Hippocampal formation (tissue), 2 donors: ENCODE results near the gene HOXA11.

ENCODE experiments used
- DNase-seq, 2 donors: peaks; one replicate each; lab custom pipeline; 2025; lab: John Stamatoyannopoulos, UW

HOXA11 gene

DNA sequence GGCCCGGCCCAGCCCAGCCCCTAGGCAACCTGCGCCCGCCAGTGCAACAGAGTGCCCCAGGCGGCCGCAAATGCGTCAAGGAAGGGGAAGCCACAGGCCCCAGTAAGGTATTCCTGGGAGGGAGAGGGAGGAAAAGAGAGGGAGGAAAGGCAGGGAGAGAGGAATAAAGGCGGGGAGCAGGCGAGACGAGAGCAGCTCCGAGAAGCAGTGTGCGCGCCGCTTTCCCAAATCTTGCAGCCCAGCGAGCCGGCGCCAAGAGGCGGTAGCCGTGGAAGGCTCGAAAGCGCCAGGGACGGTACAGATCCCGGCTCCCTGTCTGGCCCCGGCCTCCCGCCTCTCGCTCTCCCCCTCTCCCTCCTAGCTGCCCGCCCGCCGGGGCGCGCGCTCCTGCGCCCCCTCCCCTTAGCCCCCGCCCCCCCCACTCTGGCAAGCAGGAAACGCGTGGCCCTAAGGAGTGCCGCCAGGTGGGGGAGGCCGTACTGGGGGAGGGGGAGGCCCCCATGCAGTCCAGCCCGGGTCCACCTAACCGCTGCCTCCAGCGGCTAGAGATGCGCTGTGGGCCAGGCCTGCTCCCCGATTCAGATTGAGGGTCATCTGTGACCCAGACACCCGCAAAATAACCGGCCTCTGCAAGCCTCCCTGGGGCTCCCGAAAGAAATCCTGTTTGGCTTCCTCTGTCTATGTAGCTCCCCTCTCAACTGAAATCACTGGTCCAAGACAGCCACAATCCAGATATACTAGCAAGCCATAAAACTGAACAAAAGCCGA lies 15.2 kb downstream of the HOXA11 start:
- no peak for DNase-seq

DNA sequence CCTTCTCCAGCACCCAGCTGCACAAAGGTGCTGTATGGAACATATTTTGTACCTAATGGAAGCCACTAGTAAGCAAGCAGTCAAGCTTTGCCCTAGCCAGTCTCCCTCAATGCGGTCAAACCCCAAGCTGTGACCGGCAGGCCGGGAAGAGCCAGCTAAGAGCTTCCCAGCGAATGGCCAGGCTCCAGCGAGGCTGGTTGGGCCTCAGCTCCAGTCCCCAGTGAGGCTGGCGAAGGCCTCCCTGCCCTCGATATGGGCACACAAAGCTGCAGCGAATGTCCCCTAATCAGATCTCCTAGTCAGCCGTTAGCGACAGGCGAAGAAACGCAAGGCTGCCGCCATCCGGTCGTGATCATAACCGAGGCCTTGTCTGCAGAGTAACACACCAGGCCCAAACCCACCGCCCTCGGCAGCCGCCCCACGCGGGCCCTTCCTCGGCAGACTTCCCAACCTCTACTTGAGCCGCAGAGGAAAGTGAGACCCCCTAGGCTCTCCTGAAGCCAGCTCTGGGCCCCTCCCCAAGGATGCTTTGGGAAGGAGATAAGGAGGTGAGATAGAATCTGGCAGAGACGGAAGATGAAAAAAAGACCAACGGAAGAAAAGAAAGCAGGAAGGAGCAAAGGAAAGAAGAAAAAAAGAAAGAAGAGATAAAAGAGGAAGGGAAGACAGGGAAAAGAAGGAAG lies 16.6 kb downstream of the HOXA11 start:
- no peak for DNase-seq

DNA sequence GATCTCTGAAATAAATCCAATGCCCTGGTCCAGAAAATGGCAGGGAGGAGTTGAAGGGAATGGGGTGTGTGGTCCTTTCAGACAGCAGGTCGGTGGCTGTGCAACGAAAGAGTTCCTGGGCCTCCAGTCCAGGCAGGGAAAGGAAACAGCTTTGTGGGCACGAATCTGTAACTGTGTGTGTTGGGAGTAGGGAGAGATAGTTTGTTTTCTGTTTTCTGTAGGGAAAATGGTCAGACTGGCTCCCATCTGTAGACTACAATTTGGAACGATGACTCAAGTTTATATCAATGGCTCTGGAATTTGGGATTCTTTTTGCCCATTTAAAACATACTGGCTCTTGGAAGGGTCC lies 17.1 kb downstream of the HOXA11 start:
- DNase-seq = no peak

DNA sequence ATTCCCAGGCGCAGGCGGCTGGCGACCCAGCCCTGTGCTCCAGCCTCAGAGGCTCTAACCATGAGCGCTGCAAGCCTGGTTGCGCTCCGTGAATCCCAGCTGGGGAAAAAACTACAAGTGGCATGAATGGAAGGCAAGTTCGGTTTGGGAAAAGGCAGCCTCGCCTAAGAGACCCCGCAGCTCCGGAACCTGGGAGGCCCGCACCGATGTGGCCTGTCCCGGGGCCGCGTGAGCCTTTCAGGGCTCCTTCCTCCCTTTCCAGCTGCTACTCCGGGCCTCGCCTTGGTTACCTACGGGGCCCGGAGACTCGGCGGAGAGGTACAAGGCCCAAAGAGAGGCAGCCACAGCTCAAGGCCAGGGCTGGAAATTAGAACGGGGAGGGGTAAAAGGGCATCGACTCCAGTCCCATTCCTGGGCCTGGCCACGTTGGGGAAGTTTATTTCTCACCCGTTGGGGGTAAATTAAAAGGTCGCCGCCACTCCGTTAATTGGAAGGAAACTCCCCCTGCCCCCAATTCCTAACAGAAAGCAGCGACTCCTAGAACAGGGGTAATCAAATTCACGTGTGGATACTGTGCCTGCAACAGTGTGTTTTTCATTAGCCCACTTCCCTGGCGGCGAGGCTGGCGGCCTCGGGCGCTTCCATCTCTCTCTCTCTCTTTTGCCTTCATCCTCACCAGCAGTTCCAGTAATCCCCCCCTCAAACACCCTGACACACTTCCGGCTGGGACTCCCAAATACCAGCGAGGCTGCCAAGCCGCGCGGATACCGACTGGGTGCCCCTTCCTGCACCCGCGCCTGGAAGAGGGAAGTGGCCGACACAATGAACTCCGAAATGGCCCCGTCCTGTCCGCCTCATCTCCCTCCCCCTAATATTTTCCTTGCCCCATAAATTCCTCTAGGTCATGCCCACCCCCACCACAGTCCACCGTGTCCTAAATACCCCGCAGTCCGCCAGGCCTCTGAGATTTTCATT lies 18.2 kb downstream of the HOXA11 start:
- DNase-seq = no peak

DNA sequence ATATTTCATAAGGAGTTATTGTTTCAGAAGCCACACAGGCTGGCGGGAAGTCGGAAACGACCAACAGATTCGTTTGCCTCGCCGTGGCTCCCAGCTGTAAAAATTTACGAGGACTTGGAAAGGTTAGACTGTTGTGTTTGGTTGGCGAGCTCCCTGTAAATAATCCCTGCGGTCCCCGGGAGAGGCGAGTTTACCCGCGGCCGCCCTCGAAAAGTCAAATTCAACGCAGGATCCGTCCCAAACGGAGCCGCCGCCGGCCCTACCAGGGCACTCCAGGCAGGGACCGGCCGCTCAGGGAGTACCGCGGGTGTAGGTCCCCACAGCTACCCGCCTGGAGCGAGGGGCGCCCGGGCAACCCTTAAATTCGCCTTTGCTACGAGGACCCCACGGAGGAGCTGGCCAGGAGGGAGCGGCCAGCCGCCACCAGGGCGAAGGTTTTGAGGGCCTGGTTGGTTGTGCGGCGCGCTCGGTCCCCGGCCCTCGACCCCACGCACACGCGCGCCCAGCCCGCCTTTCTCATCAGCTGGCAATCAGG lies 19.0 kb downstream of the HOXA11 start:
- DNase-seq = no peak

DNA sequence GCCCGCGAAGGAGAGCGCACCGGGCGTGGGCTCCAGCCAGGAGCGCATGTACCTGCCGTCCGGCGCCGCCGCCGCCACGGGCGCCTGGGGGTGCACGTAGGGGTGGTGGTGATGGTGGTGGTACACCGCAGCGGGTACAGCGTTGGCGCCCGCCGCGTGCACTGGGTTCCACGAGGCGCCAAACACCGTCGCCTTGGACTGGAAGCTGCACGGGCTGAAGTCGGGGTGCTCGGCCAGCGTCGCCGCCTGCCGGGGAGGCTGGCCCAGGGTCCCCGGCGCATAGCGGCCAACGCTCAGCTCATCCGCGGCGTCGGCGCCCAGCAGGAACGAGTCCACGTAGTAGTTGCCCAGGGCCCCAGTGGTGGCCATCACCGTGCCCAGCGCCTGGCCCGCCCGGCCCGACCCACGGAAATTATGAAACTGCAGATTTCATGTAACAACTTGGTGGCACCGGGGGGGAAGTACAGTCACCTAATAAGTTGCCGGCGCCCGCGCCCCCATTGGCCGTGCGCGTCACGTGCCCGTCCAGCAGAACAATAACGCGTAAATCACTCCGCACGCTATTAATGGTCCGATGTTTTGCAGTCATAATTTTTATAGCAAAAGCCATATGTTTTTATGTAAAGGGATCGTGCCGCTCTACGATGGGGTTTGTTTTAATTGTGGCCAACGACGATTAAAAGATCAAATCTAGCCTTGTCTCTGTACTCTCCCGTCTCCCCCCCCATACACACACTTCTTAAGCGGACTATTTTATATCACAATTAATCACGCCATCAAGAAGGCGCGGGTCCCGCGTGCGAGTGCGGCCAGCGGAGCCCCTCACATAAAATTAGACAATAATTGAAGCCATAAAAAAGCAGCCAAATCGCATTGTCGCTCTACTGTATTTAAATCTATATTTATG lies 19.7 kb downstream of the HOXA11 start, which contains the start of gene HOXA9:
Gene HOXA9 (minus strand): TSS at position 449 of the 907 bp plus-strand sequence. CDS start 80 bp downstream, at position 369.
- DNase-seq = no peak

DNA sequence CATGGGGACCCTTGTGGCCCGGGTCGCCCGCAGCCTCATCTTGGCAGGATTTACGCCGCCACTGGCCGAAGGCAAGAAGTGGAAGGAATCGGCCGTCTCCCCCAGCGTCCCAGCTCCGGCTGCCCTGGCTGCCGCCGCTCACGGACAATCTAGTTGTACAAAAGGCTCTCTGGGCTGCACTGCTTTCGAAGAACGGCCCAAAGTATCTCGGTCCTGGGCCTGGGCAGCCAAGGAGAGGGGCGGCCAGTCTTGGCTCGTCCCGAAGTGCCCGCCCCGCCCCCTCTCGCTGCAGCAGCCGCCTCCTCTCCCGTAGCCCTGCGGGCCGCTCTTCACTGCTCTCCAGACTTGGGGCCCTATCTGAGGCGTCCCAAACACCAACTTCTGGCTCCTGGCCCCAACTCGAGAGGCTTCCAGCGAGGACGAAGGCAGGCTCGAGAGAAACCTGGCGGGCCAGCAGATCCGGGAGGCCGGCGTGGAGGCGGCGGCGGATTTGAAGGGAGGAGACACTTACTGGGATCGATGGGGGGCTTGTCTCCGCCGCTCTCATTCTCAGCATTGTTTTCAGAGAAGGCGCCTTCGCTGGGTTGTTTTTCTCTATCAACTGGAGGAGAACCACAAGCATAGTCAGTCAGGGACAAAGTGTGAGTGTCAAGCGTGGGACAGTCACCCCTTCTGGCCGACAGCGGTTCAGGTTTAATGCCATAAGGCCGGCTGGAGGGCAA lies 20.5 kb downstream of the HOXA11 start:
- no peak for DNase-seq

DNA sequence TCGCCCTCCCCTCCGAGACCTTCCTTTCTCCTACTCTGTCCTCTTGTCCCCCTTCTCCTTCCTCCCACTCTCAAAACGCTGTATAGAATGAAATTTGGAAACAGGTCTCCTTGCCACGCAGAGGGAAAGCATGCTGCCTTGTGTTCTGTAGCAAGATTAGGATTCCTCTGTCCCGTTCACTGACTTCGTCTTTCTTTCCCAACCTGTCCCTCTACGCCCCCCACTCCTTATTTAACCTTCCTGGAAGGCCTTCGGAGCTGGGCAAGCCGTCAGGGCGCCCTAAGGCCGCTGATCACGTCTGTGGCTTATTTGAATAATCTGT lies 21.0 kb downstream of the HOXA11 start:
- DNase-seq = no peak

DNA sequence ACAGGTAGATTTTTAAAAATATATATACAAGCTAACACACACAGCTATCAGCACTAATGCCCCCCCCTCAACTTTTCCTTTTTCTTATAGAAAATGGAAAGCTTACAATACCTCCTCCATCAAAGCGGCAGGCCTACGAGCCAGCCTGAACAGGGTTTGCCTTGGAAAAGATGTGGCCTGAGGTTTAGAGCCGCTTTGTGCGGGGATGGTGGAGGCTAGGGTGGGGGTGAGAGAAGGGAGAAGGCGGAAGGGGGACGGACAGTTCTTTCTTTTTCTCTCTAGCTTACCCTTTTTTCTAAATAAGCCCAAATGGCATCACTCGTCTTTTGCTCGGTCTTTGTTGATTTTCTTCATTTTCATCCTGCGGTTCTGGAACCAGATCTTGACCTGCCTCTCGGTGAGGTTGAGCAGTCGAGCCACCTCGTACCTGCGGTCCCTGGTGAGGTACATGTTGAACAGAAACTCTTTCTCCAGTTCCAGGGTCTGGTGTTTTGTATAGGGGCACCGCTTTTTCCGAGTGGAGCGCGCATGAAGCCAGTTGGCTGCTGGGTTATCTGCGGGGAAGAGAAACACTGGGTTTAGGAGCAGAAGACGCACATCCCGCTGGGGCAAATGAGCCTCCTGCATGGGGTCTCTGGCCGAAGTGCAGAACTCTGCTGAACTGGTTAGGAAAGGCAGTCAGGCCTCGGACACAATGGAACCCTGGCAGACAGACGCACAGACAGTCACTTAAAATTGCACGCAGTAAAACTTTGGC lies 21.6 kb downstream of the HOXA11 start:
- DNase-seq = no peak

DNA sequence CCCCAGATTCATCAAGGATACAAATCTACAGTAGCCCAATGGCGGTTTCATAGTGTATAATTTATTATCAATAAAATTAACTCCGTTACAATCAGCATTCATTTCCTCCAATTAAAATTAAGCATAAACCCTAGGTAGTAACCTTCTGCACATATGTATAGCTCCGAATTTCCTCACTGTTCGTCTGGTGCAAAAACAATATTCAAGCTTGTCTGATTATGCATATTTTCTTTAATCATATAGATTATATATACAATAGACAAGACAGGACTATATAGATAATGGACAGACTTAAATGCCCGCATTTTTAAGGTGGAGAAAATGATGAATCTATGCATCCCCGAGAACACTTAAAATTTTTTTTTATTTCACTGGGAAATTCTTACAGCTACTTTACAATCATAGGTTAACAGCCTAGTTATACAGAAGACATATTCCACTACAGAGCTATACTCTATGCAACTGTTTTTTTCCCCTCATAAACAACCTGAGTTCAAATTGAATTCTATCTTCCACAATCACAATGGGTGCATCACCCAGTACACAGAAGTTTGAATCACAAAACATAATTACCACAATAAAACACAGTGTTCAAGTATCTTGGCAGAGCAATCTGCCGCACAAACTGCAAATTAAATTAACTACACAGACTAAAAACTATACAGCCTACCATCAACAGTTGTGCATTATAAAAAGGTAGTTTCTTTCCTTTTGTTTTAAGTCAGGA lies 22.3 kb downstream of the HOXA11 start:
- DNase-seq = no peak

DNA sequence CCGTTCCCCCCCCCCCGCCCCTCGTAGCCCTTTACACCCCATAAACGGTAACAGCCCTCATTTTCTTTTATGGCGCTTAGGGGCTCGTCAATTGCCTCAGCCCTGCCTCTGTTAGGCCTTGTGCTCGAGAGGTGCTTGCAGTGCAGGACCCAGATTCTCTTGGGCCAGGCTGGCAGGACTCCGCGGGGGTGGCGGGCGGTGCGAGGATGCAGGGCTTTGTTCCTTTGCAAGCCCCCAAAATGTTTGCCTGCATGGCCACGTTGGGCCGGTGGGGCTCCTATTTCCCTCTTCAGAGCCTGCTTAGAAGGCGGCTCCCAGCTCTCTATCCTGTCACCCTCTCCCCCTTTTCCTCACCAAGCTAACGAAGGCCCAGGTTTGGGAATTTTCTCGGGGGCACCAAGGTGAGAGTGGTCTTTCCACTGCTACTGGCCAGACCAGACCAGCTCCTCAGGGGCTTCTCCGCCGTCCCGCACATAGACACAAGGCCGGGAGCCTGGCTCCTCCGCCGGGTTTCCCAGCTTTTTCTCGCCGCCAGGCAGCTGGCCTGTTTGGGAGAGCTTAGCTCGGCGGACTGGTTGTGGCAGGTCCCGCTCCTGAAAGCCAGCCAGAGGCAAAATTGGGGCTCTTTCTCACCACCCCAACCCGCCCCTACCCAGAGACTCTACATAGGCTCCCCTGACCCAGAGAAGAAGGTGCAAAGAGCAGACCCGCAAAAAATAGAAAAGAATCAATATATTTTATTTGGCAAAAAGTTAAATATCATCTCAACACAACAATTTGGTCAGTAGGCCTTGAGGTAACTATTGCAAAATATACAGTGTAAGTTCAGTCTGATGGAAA lies 23.1 kb downstream of the HOXA11 start:
- no peak for DNase-seq

DNA sequence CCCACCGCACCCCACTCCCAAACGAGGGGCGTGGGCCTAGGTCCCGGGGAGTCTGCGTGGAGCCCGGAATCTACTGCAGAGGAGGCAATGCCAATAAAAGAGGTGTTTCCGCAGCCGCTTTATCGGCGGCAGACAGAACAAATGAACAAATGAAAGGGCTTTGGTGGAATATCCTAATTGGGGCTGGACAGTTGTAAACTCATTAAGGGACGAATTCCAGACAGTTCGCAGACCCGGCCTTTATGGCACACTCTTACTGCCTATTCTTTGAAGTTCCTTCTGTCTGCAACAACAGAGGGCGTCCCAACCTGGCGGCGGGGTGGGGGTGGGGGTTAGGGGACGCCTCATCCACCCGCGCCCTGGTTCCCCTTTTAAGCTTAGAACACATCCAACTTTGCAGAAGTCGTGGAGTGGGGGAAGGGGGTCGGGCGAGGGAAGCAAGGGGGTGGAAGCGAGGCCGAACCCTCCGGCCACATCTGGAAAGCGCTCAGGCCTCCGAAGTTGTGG lies 23.8 kb downstream of the HOXA11 start:
- no peak for DNase-seq

DNA sequence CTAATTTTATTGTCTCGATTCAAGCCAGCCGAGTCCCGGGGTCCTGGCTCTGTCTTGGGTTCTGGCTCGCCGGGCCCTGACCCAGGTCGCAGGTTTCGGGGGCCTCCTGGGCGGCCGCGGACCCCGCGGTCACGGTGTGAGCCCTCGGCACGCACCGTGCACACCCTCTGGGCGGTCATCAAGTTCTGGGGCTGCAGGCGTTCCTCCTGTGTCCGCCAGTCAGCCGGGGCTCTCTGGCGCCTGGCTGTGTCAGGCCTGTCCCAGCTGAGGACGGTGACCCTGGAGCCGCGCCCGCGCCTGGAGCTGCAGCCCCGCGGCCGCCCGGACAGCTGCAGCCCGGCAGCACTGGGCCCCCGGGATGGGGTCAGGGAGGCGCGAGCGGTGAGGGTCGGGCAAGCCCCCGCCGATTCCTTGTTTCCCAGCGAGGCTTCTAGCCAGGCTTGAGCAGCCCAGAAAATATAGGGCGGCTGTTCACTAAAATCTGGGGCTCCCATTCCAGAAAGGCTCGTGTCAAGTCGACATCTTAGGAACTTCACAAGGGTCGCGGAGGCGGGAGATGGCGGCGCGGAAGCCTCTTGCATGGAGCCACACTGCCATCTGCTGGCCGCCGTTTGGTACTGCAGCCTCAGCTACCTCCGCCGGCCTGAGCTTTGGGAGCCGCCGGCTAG lies 24.4 kb downstream of the HOXA11 start:
- peak; percentile 62 for DNase-seq

DNA sequence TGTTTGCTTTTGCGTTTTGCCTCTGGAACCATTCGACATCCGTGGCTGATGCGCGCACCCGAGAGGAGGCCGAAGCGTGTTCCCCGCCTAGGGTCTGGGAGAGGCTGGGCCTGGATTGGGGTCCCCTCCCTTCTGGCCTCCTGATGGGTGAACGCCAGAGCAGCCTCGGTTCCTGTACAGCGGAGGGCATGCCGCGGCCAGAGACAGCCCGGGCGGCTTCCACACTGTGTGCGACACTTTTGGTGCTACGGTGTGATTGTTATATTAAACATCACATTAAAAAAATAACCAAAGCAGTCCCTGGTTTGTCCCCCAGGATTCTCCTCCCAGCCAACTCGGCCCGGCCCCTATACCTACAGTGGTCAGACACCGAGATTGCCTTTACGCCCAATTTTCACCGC lies 24.9 kb downstream of the HOXA11 start:
- DNase-seq = no peak

DNA sequence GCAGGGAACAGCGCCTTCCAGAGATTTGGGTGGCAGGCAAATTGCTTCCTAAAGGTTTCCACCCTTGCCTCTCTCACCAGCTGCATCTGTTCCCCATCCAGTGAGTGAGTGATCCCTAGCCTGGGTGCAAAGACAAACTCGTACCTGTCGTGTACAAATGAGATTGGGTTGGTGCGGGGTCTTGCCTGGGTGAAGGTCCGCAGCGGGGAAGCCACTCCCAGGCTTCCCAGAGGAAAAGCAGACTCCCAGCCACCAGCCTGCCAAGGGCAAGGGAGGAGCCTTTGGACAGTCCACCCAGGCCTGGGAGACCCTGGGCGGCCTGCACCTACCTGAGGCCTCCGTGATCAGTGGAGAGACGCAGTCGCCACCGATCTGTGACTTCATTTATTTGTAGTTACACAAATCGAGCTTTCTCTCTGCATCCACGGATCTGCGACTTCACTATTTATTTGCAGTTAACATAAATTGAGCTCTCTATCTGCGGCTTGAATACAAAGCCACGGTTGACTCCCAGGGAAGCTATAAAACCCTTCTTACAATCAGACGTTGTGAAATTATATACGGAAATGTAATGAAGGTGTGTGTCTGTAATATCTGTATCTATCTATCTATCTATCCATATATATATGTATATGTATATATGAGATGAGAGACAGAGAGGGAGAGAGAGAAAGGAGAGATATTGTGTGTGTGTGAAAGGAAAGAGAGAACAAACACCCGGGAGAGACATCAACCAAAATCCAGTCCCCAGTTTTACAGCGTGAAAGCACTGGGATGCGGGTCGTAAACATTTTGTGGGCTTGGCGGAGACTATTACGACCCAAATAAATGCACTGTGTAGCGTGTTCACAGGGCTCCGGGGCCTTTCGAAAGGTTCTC lies 25.5 kb downstream of the HOXA11 start:
- DNase-seq = no peak
